GM18526 (cell line): ENCODE measurements around the gene EFCAB5.

ENCODE experiments used
- POLR2A ChIP-seq: IDR thresholded peaks from 3 replicates; pipeline ENCODE4 v1.6.1; 2011; ENCODE audit not compliant: insufficient read length; ENCODE audit errors: extremely low read depth

The EFCAB5 gene

DNA sequence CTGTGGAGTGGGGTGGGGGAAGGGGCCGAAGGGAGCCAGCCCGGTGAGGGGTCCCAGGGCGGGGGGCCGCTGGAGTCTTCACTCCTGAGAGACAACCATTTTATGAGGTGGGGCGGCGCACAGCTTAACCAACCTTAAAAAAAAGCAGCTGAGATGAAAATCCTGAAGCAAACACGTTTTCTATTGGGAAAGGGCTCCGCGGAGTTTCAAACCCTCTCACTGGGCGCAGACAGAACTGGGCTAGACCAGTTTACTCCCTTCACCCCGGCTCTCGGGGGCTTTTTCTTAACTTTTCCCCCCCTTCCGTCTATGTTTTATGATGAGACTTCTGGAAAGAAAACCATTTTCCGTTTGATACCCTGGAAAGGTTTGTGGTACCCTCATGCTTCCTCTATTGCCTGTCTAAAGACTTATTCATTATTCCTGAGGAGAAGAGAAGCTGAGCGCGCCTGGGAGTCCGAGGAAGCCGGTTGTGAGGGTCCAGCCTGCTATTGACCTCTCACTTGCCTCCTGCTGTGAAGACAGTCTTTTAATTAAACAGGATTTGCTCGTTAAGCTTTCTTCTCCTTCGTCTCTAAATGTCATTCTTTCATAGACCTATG lies 10.9 kb upstream of the EFCAB5 start:
- no peak for TF ChIP-seq POLR2A

DNA sequence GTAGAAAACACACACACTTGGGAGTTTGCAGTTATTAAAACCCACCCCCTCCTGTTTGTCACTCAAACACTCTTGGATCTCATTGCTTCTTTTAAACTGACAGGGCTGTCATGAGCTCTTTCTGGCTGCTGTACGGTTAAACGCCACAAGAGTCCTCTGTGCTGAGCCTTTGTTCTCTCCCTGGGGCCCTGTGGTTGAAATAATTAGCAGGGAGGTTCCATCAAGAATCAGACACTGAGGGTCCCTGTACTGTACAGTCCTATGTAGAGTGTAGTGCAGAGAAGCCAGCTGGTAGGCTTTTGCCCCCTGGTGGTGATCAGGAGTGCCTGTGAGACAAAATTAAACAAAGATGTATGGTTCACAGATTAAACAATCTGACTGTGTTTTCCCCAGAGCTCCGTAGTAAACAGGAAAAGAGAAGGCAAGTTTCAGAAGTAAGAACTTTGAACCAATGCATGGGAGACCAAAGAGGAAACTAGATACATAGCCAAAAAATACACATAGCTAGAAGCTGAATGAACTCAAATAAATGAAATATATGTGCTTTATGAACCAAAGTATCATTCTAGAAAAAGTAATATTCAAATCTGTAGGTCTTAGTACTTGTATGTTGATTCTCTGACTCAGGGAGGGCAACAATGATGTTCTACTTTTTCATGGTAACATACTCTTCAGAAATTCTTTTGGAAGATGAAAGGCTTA lies 10.1 kb upstream of the EFCAB5 start:
- no peak for TF ChIP-seq POLR2A

DNA sequence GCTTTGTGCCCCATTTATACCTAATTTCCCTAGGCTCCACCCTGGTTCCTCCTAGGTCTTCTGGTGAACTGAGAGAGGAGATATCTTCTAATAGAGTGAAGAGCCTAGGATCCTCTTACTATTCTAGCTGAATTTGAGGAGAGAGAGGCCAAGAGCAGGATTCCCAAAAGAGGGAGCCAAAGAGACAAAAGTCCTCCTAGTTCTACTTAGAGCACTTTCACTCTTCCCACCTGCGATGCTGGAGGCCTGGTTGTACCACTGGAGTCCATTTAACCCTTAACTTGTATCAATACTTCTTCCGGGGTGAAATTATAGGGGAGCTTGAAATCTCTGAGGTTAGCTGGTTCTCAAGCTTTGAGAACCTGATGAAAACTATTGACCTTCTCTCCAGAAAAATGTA lies 8.1 kb upstream of the EFCAB5 start:
- no peak for TF ChIP-seq POLR2A

DNA sequence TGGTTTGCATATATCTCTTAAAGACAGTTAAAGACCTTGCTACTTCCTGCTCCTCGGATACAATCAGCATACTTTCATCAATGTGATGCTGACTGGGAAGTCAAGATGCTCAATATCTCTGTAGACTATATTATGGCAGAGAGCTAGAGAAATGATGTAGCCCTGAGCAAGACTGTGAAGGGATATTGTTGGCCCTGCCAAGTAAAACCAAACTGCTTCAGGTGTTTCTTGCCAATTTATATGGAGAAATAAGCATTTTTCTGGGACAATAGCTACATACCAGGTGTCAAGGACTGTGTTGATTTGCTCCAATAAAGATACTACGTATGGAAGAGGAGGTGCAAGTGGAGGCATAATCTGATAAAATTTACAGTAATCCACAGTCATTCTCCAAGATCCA lies 4.7 kb upstream of the EFCAB5 start:
- TF ChIP-seq POLR2A, result no peak

DNA sequence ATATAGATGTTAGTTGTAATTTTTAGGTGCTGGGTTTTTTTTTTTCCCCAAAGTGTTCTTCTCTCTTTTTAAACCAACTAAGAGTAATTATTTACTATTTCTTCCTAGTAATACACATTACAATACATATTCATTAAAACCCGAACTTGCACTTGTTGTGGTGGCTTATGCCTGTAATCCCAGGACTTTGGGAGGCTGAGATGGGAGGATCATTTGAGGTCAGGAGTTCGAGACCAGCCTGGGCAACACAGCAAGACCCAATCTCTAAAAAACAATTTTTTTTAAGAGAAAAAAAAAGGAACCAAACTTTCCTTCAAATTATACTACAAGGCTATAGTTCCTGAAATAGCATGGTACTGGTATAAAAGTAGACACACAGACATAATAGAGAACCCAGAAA lies 3.8 kb downstream of the EFCAB5 start:
- TF ChIP-seq POLR2A, result no peak

DNA sequence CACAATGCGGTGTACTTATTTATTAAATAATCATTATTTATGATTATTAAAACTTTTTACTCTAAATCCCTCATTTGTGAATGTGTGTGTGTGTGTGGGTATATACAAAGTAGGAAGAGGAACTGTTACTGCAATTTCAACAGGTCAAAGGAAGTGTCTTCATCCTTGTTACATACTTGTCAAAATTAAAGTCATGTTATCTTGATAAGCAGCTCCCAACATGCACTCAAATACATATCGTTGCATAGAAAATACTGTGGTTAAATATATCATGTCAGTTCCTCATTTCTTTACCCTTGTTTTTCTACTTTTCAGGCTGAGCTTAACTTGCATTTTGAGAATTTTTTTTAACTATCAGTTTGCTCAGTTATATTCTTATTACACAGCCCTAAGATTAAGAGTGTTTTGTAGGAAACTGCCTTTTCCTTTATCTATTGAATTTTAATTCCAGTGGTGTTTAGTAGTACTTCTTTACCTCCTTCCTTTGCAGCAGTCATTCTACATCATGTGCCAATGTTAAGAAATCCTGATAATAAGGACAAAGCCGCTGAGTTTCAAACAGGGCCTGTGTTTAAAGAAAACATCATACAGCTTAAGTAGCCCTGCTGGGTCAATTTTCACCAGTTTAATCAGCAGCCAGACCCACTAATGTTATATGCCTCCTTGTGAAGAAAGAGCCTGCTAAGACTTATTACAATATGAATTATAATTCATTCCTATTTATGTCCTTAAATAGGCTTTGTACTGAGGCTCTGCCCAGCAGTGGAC lies 7.2 kb downstream of the EFCAB5 start:
- TF ChIP-seq POLR2A, result no peak

DNA sequence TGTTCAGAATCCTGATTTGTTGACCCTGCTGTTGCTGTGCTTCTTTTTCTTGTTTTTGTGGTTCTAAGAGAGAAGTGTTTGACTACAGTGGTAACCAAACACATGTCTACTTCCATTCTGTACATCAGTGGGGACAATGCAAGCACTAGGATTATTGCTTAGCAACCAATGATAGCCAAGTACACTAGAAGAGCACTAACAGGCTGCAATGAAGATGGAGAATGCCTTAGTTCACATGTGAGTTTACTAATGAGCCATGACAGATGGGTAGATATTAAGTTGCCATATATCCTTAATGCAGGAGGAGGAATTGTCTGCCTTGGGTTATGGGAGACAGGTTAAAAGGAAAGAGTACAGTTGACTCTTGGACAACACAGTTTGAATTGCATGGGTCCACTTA lies 8.3 kb downstream of the EFCAB5 start:
- no peak for TF ChIP-seq POLR2A

DNA sequence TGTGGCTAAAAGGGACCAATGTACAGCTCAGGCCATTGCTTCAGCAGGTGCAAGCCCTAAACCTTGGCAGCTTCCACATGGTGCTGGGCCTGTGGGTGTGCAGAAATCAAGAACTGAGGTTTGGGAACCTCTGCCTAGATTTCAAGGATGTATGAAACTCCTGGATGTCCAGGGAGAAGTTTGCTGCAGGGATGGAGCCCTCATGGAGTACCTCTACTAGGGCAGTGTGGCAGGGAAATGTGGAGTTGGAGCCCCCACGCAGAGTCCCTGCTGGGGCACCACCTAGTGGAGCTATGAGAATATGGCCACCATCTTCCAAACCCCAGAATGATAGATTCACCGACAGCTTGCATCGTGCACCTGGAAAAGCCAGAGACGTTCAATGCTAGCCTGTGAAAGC lies 13.0 kb downstream of the EFCAB5 start:
- TF ChIP-seq POLR2A, result no peak

DNA sequence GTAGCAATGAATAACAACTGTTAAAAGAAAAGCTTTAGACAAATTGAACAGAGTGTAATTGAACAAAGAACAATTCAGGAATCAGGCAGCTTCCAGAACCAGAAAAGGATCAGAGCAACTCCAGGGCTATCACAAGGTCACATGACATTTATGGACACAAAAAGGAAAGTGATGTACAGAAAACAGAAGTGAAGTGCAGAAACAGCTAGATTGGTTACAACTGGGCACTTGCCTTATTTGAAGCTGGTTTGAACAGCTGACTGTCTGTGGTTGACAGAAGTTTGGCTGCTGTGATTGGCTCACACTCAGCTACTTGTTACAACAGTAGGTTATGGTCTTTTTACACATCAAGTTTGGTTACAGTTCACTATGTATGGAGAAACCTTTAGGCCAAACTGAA lies 14.8 kb downstream of the EFCAB5 start:
- TF ChIP-seq POLR2A, result no peak

DNA sequence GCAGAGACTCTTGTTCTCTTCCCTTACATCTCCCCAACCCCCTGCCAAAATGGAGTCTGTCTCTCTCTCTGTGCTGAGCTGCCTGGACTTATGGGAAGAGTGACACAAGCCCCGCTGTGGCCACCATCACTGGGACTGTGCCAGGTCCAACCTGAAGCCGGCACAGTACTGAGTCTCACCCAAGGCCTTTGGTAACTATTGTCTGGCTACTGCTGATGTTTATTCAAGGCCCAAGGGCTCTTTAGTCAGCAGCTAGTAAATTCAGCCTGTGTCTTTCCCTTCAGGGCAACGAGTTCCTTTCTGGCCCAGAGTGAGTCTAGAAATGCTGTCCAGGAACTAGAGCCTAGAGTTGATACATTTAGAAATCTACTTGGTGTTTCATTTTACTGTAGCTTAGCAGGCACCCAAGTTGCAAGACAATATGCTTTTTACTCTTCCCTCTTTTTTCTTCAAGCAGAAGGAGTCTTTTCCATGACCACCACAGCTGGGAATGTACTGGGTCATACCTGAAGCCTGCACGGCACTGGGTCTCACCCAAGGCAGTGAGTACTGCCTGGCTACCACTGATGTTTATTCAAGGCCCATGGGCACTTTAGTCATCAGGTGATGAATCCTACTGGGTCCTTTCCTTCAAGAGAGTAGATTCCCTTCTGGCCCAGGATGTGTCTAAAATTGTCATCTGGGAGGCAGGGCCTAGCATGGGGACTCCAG lies 17.7 kb downstream of the EFCAB5 start:
- TF ChIP-seq POLR2A, result no peak

DNA sequence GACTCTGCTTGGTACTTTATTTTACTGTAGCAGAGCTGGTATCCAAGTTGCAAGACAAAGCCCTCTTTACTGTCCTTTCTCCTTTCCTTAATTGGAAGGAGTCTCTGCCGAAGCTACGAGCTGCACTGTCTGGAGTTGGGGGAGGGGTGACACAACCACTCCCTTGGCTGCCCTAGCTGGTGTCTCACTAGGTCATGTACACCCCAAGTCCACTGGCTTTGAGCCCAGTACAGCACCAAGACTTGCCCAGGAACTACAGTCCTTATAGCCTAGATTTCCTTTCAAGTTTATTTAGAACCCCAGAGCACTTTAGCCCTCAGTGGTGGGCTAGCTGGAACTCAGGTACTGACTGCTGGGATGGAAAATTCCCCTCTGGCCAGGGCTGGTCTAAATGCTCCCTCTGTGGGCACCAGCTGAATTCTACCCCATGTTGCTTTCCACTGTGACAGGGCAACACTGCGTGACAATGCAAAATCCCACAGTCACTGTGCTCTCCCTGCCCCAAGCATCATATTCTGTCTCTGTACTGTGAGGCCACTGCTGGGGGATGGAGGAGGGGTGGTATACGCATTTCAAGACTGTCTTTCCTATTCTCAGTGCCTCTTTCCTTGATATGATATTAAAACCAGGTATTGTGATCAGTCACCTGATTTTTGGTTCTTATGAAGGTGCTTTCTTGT lies 18.4 kb downstream of the EFCAB5 start:
- no peak for TF ChIP-seq POLR2A

DNA sequence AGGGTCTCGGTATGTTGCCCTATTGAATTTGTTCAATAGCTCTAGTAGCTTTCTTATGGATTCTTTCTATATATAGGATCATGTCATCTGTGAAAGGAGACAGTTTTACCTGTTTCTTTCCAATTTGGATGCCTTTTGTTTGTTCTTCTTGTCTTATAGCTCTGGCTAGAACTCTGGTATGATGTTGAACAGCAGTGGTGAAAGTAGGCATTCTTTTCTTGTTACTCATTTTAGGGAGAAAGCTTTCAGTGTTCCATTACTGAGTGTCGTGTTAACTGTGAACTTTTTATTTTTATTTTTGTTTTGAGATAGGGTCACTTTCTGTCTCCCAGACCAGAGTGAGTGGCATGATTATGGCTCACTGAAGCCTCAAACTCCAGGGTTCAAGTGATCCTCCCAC lies 21.2 kb downstream of the EFCAB5 start:
- no peak for TF ChIP-seq POLR2A

DNA sequence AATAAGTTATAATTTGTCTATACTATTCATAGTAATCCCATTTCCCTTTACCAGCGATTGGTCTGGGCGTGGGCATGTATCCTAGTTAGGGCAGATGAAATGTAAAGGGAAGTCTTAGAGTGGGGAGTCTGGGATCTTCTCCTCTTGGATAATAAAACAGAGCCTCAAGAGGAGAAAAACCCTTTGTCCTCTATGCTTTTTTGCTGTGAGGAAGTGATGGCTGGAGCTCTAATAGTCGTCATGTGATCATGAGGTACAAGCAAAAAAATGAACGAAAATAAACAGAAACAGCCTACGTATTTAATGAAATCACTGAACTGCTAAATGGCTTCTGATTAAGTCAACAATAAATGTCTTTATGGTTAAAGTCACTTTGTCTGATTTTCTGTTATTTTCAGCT lies 26.8 kb downstream of the EFCAB5 start:
- TF ChIP-seq POLR2A, result no peak

DNA sequence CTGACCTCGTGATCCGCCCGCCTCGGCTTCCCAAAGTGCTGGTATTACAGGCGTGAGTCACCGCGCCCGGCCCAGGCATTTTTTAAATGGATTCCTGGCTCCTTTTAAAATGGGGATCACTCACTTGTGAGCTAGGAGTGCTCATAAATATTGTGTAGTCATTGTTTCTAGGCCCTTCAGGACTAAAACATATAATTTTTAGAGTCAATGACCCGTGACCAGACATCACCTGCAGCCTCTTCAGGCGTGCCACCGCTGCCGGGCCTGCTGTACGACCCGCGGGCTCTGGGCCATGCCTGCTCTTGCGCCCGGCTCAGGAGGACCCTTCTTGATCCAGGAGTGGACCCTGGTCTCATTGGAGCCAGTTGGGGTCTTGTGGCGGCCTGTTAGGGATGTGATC lies 30.8 kb downstream of the EFCAB5 start:
- no peak for TF ChIP-seq POLR2A

DNA sequence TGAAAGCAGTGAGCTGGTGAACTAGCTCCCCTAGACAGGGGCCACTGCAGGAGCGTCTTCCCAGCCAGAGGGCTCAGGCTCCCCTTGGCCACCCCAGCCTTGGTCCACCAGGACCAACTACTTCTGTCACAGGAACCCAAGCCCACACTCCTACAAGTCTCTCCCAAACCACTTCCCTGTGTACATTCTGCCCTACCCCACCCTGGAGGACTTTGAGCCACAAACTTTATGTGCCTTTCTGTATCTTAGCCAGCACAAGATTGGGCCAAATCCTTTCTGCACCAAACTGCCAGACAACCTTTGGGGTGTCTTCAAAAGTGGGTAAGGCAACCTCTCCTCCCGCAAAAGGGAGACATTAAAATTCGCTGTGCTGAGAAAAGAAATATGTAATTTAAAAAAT lies 31.6 kb downstream of the EFCAB5 start:
- TF ChIP-seq POLR2A, result no peak
